Ecto neural progenitor cell (in vitro differentiated cells): ENCODE measurements around the gene SPANXB1.
"Not testable (repeated sequence)": the region's sequence is repeated elsewhere in the genome, so short reads cannot be mapped to it uniquely, and the experiment has no call there.

Experiments
- DNase-seq: peaks from one replicate; pipeline ENCODE4 v3.0.0-alpha.2; 2018; ENCODE audit warnings: low spot score

SPANXB1 gene, protein sequence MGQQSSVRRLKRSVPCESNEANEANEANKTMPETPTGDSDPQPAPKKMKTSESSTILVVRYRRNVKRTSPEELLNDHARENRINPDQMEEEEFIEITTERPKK

DNA sequence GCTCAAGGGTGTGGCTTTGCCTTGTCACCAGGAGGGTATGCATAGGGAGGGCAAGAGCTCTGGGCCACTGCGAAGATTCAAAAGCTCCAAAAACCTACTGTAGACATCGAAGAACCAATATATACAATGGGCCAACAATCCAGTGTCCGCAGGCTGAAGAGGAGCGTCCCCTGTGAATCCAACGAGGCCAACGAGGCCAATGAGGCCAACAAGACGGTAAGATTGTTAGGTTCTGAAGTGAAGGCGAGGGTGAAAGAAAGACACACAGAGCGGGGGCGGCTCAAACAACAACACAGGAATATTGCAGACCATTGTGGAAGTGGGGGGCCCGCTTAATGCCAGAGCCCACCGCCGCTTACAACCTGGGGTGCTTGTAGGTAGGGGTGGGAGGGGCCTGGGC is at the start of gene SPANXB1:
SPANXB1 (plus strand) TSS at position 27 of the 400 bp plus-strand sequence; CDS start at position 127, 100 bp downstream.
- not testable (repeated sequence) for DNase-seq

DNA sequence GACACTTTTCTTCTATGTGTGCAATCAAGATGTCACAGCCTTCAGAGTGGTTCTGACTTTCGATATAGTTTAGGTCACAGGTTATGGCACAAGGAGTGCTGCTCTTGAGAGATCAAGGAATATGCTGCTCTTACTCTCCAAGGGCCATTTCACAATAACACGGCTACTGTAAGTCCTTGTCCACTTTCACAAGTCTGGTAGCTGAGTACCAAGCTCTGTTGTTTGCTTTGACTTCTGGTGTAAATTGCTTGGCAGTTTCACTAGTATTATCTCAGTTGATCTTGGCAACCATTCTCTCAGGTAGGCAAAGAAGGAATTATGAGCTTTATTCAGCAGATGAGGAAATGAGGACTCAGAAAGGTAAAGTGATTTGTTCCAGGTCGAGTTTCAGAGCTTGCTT is 35.4 kb upstream of the SPANXB1 start:
- no peak for DNase-seq

DNA sequence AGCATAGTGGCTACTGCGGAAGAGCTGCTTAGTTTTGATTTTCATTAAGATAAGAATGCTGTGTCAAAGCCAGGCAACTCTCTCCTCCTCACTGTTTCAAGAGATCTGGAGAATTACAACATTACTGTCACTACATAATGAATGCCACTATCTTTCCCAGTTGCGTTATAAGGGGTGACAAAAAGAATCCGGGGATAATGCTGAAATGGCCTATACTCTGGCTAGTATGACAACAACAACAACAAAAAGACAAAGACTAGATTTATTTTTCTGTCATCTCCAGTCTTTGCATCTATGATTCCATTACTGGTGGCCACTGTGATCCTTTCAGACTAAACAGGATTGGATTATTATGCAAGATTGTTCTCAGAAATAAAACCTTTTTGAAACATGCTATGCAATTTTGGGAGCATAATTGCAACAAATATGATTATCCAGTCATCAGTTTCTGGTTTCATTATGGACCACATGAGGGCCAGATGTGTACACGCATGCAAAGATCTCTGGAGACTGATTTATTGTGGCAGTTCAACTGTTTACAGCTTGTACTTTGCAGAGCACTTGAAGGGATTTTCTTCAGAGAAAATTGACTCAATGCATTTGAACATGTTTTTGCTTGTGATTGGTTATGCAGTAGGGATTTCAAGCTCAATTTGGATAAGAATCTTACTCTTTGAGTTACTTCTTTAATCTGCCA is 31.1 kb upstream of the SPANXB1 start:
- DNase-seq = no peak

DNA sequence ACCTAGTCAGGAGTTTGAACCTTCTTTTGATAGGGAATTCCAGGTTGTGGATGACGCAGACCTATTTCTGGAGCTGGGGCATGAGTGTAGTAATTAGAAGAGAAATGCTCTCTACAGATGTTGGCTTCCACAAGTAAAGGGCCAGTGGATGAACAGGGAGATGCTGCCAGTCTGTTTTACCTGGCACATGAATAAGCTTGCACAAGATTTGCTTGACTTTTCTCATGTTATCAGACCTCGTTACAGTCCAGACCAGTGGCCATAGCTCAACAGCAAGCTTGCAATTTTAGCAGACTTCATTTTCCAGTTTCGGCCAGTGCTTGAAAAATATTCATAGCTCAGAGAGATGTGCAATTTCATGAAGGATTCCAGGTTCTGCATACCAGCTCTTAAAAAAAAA is 26.9 kb upstream of the SPANXB1 start:
- no peak for DNase-seq

DNA sequence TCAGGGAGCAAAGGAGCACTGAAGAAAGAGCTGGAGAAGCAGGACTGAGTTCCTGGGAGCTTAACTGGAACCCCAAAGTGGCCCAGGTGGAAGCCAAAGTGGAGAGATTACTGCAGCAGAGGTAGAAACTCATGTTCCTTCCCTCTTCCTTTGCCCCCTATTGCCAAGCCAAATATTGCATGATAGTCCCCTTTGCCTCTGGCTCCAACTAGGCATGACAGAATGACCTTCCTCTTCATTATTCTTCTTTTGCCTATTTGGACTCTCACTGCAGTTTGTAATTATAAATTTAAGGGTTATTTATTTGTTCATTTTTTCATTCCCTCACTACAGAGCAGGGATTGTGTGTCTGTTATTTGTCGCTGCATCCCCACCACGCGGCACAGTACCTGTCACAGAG is 22.1 kb upstream of the SPANXB1 start:
- no peak for DNase-seq

DNA sequence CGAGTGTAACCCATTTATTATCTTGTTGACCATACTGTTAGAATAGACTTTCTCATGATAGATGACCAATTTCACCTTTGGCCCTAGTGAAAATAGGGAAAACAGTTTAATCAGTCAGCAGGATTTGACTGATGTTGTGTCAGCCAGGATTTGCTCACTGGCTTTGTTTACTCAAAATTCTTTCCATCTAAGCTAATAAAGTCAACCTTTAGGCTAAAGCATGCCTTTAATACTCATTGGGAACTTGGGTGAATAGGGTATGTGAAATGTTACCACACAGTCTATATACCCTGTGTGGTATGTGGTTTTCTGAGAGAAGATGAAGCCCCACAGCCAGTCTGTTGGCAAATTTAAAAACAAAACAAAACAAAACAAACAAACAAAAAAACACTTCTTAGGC is 18.7 kb upstream of the SPANXB1 start:
- DNase-seq = no peak

DNA sequence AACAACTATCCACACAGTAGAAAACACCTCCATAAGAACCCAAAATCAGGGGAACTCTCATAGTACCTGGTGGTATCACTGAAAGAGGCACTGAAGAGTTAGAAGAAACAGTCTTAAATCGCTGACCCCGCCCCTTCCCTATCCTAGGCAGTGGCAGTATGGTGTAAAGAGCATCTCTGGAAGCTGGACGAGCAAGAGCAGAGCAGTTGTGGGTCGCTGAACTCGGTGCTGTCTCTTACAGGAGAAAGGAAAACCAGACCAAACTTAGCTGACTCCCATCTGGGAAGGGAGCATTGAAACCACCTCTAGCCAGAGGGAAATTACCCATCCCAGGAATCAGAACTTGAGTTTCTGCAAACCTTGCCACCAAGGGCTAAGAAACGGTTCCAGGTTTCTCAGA is 2.8 kb downstream of the SPANXB1 start:
- DNase-seq = not testable (repeated sequence)

DNA sequence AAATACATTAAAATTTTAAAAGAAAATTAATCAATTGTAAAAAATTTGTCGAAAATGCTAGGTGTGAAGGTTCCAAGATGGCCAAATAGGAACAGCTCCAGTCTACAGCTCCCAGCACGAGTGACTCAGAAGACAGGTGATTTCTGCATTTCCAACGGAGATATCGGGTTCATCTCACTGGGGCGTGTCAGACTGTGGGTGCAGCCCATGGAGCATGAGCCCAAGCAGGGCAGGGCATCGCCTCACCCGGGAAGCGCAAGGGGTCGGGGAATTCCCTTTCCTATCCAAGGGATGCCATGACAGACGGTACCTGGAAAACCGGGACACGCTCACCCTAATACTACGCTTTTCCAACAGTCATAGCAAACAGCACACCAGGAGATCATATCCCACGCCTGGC is 41.9 kb downstream of the SPANXB1 start:
- not testable (repeated sequence) for DNase-seq

DNA sequence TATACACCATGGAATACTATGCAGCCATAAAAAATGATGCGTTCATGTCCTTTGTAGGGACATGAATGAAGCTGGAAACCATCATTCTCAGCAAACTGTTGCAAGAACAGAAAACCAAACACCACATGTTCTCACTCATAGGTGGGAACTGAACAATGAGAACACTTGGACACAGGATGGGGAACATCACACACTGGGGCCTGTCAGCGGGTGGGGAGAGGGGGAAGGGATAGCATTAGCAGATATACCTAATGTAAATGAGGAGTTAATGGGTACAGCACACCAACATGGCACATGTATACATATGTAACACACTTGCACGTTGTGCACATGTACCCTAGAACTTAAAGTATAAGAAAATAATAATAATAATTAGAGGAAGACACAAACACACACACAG is 47.5 kb downstream of the SPANXB1 start:
- not testable (repeated sequence) for DNase-seq

DNA sequence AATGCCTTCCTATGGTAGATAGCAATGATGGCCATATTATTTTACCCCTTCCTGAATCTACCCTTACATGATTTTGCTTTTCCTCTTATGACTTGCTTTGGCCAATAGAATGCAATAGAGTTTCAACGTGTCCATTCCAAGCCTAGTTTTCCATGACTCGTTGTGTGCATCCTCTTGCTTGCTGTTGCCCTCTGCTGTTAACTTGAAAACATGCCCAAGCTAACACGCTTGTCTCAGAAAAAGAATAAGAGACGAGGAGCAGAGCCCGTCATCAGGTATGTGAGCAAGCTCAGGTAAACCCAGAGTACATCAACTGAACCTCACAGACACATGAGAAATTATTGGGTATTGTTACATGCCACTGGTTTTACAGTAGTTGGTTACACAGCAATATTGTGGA is 49.7 kb downstream of the SPANXB1 start:
- not testable (repeated sequence) for DNase-seq
